Esophagus squamous epithelium (tissue), 4 donors: Measurements from ENCODE around the gene COQ6.

ENCODE experiments used
- POLR2A ChIP-seq, 4 donors: fragments of 450-650 bp; IDR thresholded peaks; one replicate each; pipeline ENCODE4 v1.6.1; 2017; ENCODE audit warnings: antibody characterized with exemption in 4 of 4, mild to moderate bottlenecking in 4 of 4, moderate library complexity in 3 of 4
- TF ChIP-seq, protein P1 (sequence below), 6 experiments: fragments of 450-650 bp in 4 of 6; fragments of 200-600 bp in 2 of 6; sonication (generic) in 2 of 6; IDR thresholded peaks; one replicate each; pipeline ENCODE4 v1.5.1; 2016 to 2019; ENCODE audit warnings: antibody characterized with exemption in 6 of 6, mild to moderate bottlenecking in 4 of 6, moderate library complexity in 4 of 6

DNA sequence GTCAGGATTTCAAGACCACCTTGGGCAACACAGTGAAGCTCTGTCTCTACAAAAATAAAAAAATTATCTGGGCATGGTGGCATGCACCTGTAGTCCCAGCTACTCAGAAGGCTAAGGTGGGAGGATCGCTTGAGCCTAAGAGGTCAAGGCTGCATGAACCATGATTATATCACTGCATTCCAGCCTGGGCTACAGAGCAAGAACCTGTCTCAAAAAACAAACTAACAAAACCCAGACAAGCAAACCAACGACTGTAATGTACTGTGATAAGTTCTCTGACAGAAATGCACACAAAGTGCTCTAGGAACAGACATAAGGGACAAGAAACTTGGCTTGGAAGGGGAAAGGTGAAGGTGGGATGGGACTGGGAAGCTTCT is 46.6 kb downstream of the COQ6 start:
- no peak for TF ChIP-seq POLR2A (IDR thresholded peaks at IDR 0.05)
- TF ChIP-seq, protein P1, sequence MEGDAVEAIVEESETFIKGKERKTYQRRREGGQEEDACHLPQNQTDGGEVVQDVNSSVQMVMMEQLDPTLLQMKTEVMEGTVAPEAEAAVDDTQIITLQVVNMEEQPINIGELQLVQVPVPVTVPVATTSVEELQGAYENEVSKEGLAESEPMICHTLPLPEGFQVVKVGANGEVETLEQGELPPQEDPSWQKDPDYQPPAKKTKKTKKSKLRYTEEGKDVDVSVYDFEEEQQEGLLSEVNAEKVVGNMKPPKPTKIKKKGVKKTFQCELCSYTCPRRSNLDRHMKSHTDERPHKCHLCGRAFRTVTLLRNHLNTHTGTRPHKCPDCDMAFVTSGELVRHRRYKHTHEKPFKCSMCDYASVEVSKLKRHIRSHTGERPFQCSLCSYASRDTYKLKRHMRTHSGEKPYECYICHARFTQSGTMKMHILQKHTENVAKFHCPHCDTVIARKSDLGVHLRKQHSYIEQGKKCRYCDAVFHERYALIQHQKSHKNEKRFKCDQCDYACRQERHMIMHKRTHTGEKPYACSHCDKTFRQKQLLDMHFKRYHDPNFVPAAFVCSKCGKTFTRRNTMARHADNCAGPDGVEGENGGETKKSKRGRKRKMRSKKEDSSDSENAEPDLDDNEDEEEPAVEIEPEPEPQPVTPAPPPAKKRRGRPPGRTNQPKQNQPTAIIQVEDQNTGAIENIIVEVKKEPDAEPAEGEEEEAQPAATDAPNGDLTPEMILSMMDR (IDR thresholded peaks at IDR 0.05): no peak
